ENCODE data around the gene LCTL.

DNA sequence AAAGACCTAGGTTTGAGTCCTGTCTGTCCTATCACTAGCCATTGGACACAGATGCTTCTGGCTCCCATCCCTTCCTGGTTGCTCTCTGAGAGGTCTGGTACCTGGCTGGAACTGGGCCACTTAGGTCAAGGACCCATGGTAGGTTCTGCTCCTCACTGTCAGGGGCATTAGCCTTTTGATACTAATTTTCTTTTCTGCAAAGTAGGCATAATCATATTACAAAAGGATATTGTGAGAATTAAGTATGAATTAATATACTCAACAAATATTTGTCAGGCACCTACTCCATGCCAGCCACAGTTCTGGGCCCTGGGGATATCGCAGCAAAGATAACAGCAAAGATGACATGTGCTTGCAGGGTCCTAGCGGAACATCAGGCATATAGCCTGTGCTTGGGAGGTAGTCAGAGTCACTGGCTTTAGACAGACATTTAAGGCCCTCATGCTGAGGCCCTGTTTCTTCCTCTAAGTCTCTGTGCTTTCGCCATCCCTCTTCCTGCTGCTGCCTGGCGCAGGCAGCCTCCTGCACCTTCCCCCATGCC, 25.6 kb upstream of the LCTL start:
- no peak for TF ChIP-seq RAD21 (IDR thresholded peaks at IDR 0.05; ENCODE audit: low read depth)
- no peak for TF ChIP-seq CEBPB (IDR thresholded peaks at IDR 0.05)
- TF ChIP-seq, protein P1, sequence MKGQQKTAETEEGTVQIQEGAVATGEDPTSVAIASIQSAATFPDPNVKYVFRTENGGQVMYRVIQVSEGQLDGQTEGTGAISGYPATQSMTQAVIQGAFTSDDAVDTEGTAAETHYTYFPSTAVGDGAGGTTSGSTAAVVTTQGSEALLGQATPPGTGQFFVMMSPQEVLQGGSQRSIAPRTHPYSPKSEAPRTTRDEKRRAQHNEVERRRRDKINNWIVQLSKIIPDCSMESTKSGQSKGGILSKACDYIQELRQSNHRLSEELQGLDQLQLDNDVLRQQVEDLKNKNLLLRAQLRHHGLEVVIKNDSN (IDR thresholded peaks at IDR 0.05): no peak
- no peak for TF ChIP-seq CREB1 (IDR thresholded peaks at IDR 0.05; ENCODE audit: low read depth)
- no peak for TF ChIP-seq EP300 (IDR thresholded peaks at IDR 0.05; ENCODE audit: borderline replicate concordance)
- TF ChIP-seq TEAD4 (IDR thresholded peaks at IDR 0.05): no peak
- TF ChIP-seq, protein P2, sequence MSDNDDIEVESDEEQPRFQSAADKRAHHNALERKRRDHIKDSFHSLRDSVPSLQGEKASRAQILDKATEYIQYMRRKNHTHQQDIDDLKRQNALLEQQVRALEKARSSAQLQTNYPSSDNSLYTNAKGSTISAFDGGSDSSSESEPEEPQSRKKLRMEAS (IDR thresholded peaks at IDR 0.05): no peak
- no peak for TF ChIP-seq TAF1 (IDR thresholded peaks at IDR 0.05; ENCODE audit: low read depth)
- no peak for TF ChIP-seq NFIC (IDR thresholded peaks at IDR 0.05)
- TF ChIP-seq, protein P3, sequence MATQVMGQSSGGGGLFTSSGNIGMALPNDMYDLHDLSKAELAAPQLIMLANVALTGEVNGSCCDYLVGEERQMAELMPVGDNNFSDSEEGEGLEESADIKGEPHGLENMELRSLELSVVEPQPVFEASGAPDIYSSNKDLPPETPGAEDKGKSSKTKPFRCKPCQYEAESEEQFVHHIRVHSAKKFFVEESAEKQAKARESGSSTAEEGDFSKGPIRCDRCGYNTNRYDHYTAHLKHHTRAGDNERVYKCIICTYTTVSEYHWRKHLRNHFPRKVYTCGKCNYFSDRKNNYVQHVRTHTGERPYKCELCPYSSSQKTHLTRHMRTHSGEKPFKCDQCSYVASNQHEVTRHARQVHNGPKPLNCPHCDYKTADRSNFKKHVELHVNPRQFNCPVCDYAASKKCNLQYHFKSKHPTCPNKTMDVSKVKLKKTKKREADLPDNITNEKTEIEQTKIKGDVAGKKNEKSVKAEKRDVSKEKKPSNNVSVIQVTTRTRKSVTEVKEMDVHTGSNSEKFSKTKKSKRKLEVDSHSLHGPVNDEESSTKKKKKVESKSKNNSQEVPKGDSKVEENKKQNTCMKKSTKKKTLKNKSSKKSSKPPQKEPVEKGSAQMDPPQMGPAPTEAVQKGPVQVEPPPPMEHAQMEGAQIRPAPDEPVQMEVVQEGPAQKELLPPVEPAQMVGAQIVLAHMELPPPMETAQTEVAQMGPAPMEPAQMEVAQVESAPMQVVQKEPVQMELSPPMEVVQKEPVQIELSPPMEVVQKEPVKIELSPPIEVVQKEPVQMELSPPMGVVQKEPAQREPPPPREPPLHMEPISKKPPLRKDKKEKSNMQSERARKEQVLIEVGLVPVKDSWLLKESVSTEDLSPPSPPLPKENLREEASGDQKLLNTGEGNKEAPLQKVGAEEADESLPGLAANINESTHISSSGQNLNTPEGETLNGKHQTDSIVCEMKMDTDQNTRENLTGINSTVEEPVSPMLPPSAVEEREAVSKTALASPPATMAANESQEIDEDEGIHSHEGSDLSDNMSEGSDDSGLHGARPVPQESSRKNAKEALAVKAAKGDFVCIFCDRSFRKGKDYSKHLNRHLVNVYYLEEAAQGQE (IDR thresholded peaks at IDR 0.05; ENCODE audit: low read depth): no peak
- TF ChIP-seq YY1 (IDR thresholded peaks at IDR 0.05; ENCODE audit: low read depth): no peak
